ENCODE measurements around the gene DNAAF6.
"Not testable (repeated sequence)": the region's sequence is repeated elsewhere in the genome, so short reads cannot be mapped to it uniquely, and the experiment has no call there.

The DNAAF6 gene

DNA sequence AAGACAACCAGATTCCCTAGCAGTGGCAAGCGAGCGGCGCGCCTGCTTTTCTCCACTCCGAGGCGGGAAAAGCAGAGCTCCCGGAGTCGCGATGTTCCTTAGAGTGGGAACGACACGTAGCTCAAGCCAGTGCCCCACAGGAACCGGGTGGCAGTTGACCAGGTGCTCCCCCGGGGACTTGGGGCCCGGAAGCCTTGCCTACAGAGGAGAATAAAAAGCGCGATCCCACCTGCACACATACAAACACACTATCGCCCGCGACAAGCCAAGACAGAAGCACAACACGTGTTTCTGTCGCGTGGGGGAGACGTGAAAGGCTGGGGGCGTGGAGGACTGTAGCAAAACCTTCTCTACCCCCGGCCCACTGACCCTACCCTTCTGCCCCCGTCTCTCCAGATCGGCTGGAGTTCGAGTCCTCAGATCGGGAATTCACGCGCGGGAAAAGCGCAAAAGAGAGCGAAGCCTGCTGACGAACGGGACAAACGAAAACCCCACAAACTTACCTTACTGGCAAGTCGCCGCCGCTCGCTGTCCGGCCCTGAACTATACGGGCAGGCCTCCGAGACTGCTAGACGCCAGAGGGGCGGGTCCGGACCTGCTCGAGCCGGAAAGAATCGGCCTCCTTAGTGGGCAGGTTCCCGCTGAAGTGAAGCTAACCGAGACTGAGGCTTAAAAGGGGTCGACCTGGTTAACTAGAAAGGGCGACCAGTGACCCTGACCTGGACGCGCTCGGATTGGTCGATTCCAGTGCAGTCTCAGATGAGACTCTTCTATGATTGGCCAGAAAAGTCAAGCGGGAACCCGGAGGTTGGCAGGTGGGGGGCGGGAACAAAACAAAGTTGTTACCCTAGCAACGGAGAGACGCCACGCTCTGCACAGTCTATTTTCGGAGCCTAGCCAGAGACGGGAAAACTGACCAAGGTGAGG is at the start of gene DNAAF6, which contains the start of gene NUP62CL:
TSS of gene DNAAF6 (plus strand) at position 842 of the 927 bp plus-strand sequence. CDS start 6,265 bp downstream, outside the sequence.
TSS of gene NUP62CL (minus strand) at position 664 of the 927 bp plus-strand sequence. CDS start 31,287 bp downstream, outside the sequence.
- DNase-seq (ENCODE audit: low read depth) = no peak

- DNase-seq (ENCODE audit: low read depth) = not testable (repeated sequence)
Measured at GRCh38 chrX:107157618-107158017, 48.8 kb upstream of the DNAAF6 start.

GRCh38 chrX:107167163-107167921 is 39.1 kb upstream of the DNAAF6 start:
- DNase-seq (ENCODE audit: low read depth) = no peak

DNA sequence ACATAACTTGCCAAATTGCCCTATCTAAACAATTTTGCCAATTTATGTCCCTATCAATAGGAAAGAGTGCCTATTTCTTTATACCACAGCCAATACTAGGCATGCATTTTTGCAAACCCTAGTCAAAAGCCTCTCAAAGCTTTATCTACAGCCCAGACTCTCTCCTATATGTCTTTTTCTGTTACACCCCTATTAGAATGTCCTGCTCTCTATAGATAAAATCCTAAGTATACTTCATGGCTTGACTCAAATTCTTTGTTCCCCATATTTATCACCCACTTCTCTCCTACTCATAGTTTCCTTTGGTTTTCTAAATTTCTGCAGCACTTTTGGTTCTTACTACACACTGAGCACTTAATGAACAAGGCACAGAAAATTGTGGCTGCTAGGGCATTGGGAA is 38.2 kb upstream of the DNAAF6 start:
- no peak for DNase-seq (ENCODE audit: low read depth)

DNA sequence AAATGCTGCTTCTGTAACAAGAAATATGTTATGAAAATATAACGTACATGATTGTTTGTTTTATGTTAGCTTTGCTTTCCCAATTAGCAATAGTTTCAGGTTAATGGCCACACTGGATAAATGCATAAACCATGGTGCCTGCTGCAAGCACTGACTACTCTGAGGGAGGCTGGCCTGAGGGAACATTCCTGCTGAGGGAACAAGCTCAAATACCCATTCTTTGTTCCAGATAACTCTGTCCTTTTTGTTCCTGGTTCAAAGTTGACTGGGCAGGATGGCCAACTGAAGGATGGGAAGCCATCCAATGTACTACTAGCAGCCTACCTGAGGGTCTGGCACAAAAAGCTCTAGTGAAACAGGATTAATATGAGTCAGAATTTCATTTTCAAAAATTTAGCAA is 37.7 kb upstream of the DNAAF6 start:
- no peak for DNase-seq (ENCODE audit: low read depth)

DNA sequence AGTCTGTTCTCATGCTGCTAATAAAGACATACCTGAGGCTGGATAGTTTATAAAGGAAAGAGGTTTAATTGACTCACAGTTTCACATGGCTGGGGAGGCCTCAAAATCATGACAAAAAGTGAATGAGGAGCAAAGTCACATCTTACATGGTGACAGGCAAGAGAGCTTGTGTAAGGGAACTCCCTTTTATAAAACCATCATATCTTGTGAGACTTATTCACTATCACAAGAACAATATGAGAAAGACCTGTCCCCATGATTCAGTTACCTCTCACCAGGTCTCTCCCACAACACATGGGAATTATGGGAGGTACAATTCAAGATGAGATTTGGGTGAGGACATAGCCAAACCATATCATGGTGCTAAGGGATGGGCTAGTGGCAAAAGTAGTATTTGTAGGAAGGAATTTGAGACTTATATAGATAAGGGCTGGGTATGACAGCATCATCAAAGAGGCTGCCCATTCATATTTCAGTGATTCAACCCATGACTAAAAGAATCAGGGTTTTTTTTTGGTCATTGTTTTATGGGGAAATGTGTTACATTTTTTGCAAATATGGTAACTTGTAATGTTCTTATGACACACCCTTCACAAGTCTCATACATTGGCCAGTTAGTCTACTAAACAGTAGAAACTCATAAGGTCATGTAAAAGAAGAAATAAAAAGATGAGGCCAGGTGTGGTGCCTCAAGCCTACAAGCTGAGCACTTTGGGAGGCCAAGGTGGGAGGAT is 34.9 kb upstream of the DNAAF6 start:
- DNase-seq (ENCODE audit: low read depth) = no peak

GRCh38 chrX:107197319-107197718 is 9.1 kb upstream of the DNAAF6 start:
- no peak for DNase-seq (ENCODE audit: low read depth)

- not testable (repeated sequence) for DNase-seq (ENCODE audit: low read depth)
Measured at GRCh38 chrX:107198074-107198473, 8.3 kb upstream of the DNAAF6 start.

- DNase-seq (ENCODE audit: low read depth) = no peak
Measured at GRCh38 chrX:107199491-107199890, 6.9 kb upstream of the DNAAF6 start.

- no peak for DNase-seq (ENCODE audit: low read depth)
Measured at GRCh38 chrX:107204068-107204605, 2.3 kb upstream of the DNAAF6 start.

DNA sequence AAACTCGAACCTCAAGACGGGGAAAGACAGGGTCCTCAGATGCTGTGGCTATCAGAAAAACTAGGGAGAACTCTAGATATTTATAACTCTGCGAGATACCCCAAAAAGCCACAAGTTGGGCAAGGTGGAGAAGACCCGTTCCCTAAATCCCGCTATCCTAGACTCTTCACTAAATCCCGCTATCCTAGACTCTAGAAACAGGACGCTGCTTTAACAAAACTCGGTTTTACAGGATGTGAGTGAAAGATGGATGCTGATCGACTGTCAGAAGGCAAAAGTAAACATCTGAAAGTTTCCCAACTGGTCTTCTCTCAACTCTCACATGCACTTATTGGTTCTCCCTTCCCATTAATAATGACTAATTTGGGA is 270 bp downstream of the DNAAF6 start:
- DNase-seq (ENCODE audit: low read depth) = no peak

DNA sequence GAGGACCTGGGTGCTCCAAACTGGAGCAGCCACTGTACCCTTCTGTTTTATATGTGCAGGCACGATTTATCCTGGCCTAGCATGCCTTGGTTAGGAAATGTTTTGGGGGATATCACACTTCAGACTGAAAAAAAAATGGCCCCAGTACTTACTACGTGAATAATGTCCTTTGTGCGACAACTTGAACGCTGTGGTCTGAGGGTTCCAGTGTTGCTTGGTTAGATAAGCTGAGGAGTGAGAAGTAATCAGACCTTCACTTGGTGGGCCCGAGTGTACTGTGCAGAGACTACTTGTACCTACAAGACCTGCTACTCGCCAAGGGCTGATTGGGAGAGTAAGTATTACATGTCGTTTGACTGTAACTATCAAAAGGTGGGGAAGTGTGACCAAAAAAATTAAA is 678 bp downstream of the DNAAF6 start:
- DNase-seq (ENCODE audit: low read depth) = no peak

DNA sequence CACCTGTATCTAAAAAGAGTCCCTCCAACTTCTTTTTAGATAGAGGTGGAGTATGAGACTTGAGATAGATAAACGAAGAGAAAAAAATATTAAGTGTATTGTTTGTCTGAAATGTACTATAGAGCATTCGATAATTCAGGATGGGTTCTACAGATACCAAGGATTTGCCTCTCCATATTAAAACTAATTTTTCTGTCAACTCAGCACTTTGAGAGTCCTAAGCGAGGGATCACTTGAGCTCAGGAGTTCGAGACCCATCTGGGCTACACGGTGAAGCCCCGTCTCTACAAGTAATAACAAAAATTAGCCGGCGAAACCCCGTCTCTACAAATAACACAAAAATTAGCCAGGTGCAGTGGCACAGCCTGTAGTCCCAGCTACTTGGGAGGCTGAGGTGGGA is 1.5 kb downstream of the DNAAF6 start:
- DNase-seq (ENCODE audit: low read depth) = no peak

DNA sequence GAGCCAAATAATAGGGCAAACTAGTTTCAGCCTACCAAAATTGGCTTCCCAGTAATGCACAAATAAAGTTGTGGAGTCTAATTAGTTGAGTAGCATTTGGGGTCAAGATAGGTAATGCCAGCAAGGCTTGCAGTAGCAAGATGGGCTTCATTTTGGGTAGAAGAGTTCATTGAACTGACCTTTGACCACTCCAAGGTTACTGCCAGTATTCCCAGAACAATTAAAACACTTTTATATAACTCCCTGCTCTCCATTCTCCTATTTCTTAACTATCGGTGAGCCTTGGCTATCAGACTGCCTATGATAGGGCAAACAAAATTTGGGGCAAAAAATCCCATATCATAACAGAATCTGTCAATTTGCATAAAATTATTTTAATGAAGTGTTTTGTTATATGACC is 7.1 kb downstream of the DNAAF6 start:
- DNase-seq (ENCODE audit: low read depth) = no peak

- DNase-seq (ENCODE audit: low read depth) = no peak
Measured at GRCh38 chrX:107226757-107227156, 20.3 kb downstream of the DNAAF6 start.

- DNase-seq (ENCODE audit: low read depth) = no peak
Measured at GRCh38 chrX:107227780-107228485, 21.5 kb downstream of the DNAAF6 start.

- no peak for DNase-seq (ENCODE audit: low read depth)
Measured at GRCh38 chrX:107228486-107228819, 22.0 kb downstream of the DNAAF6 start.

DNA sequence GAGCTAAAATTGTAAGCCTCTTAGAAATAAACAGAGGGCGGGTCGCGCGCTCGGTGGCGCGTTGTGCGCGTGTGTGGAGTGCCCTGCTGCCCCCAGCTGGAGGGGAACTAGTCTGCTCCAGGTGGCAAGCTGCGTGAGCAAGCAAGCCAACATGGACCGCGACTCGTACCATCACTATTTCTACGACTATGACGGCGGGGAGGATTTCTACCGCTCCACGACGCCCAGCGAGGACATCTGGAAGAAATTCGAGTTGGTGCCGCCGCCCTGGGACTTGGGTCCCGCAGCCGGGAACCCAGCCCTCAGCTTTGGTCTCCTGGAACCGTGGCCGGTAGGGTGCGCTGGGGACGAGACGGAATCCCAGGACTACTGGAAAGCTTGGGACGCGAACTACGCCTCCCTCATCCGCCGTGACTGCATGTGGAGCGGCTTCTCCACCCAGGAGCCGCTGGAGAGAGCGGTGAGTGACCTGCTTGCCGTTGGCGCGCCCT is 66.1 kb downstream of the DNAAF6 start:
- DNase-seq (ENCODE audit: low read depth) = no peak

GRCh38 chrX:107273795-107274194 is 67.4 kb downstream of the DNAAF6 start:
- DNase-seq (ENCODE audit: low read depth) = no peak

DNA sequence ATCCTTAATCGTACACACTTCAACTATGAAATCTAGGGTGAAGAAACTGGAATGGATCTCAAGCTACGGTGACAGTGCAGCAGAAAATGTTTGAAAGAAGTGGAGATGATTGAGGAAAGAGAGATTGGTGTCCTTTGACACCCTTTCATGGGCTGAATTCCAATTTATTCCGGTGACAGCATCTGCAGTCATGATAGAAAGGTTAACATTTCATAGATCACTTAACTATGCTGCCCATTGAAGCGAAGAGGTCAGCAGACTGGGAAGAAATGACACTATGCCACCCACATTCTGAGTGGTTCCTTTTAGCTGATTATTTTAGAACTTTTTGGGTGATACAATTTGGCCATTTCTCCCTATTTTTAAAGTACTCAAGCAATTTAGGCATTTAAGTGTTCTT is 82.3 kb downstream of the DNAAF6 start:
- DNase-seq (ENCODE audit: low read depth) = no peak

DNA sequence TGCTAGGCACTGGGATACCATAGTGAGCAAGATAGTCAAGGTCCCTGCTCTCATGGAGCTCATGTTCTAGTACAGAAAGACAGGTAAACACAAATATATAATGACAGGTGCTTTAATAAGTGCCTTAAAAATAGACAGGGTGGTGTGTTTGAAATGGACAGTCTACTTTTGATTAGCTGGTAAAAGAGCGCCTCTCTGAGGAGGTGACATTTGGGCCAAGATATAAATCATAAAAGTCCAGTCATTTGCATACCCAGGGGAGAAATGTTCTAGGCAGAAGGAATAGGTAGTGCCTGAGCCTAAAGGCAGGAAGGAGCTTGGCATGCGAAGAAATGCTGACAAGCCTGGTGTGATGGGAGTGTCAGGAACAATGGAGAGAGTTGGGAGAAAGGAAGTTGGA is 83.6 kb downstream of the DNAAF6 start:
- no peak for DNase-seq (ENCODE audit: low read depth)
